SK-N-SH treated with all-trans-retinoic acid at 6 μM for 48 hours (cell line): ENCODE results near the gene MARCHF10.

Experiments used
- ATAC-seq: fragments of 200-7000 bp; cut with Tn5 transposase; 3 replicates; pipeline ENCODE4 v1.9.1; 2020; ENCODE audit warnings: mild to moderate bottlenecking, moderate library complexity
- ARNTL ChIP-seq: fragments of 450-650 bp; formaldehyde crosslinking; IDR thresholded peaks from 2 replicates; pipeline ENCODE4 v1.5.0; 2020; ENCODE audit warnings: low read depth, mild to moderate bottlenecking, moderate library complexity, borderline replicate concordance
- CSDC2 ChIP-seq: fragments of 250-450 bp; sonication (Bioruptor Pico); IDR thresholded peaks from 2 replicates; pipeline ENCODE4 v1.5.0; 2020; ENCODE audit warnings: mild to moderate bottlenecking, moderate library complexity
- ESRRG ChIP-seq: fragments of 250-450 bp; sonication (Bioruptor Pico); IDR thresholded peaks from 2 replicates; pipeline ENCODE4 v1.6.1; 2021; ENCODE audit warnings: mild to moderate bottlenecking
- GLIS3 ChIP-seq: fragments of 250-450 bp; sonication (Bioruptor Pico); IDR thresholded peaks from 2 replicates; pipeline ENCODE4 v1.5.0; 2020; ENCODE audit warnings: mild to moderate bottlenecking, moderate library complexity
- ISL1 ChIP-seq: fragments of 250-450 bp; sonication (Bioruptor Pico); IDR thresholded peaks from 2 replicates; pipeline ENCODE4 v2.1.2; 2022; ENCODE audit warnings: mild to moderate bottlenecking, moderate library complexity
- RARB ChIP-seq: fragments of 250-450 bp; sonication (Bioruptor Pico); IDR thresholded peaks from 2 replicates; pipeline ENCODE4 v1.8.0; 2021; ENCODE audit warnings: mild to moderate bottlenecking, moderate library complexity
- SNAI2 ChIP-seq: fragments of 250-450 bp; sonication (Bioruptor Pico); IDR thresholded peaks from 2 replicates; pipeline ENCODE4 v1.5.0; 2020; ENCODE audit warnings: mild to moderate bottlenecking, moderate library complexity
- TCF4 ChIP-seq: fragments of 250-450 bp; sonication (Bioruptor Pico); IDR thresholded peaks from 2 replicates; pipeline ENCODE4 v1.8.0; 2021; ENCODE audit warnings: mild to moderate bottlenecking, moderate library complexity, borderline replicate concordance
- TOX ChIP-seq: fragments of 250-450 bp; sonication (Bioruptor Pico); IDR thresholded peaks from 2 replicates; pipeline ENCODE4 v1.8.0; 2021; ENCODE audit warnings: mild to moderate bottlenecking, moderate library complexity, borderline replicate concordance
- ZC3H10 ChIP-seq: fragments of 250-450 bp; sonication (Bioruptor Pico); IDR thresholded peaks from 2 replicates; pipeline ENCODE4 v1.5.1; 2021; ENCODE audit warnings: mild to moderate bottlenecking, moderate library complexity
- ZFP3 ChIP-seq: fragments of 250-450 bp; sonication (Bioruptor Pico); IDR thresholded peaks from 2 replicates; pipeline ENCODE4 v1.5.0; 2020; ENCODE audit warnings: mild to moderate bottlenecking, moderate library complexity
- ZFP30 ChIP-seq: fragments of 450-650 bp; formaldehyde crosslinking; IDR thresholded peaks from 2 replicates; pipeline ENCODE4 v1.5.0; 2022; ENCODE audit warnings: mild to moderate bottlenecking, moderate library complexity
- ZNF565 ChIP-seq: fragments of 450-650 bp; formaldehyde crosslinking; conservative IDR thresholded peaks from 2 replicates; pipeline ENCODE4 v1.5.0; 2020; ENCODE audit warnings: low read depth, mild to moderate bottlenecking, moderate library complexity
- ZNF70 ChIP-seq: fragments of 450-650 bp; formaldehyde crosslinking; IDR thresholded peaks from 2 replicates; pipeline ENCODE4 v1.5.0; 2020; ENCODE audit warnings: mild to moderate bottlenecking, moderate library complexity
- ZNF8 ChIP-seq: fragments of 450-650 bp; formaldehyde crosslinking; IDR thresholded peaks from 2 replicates; pipeline ENCODE4 v1.5.0; 2020; ENCODE audit warnings: mild to moderate bottlenecking, moderate library complexity
- TF ChIP-seq, protein P1 (sequence below): fragments of 250-450 bp; sonication (Bioruptor Pico); IDR thresholded peaks from 2 replicates; pipeline ENCODE4 v1.5.1; 2021; ENCODE audit warnings: mild to moderate bottlenecking, moderate library complexity
- TF ChIP-seq, protein P2 (sequence below): fragments of 250-450 bp; sonication (Bioruptor Pico); IDR thresholded peaks from 2 replicates; pipeline ENCODE4 v1.5.0; 2020; ENCODE audit warnings: mild to moderate bottlenecking, moderate library complexity
- TF ChIP-seq, protein P3 (sequence below): fragments of 250-450 bp; sonication (Bioruptor Pico); IDR thresholded peaks from 2 replicates; pipeline ENCODE4 v1.5.1; 2020; ENCODE audit warnings: low read depth, mild to moderate bottlenecking, moderate library complexity
- TF ChIP-seq, protein P4 (sequence below): fragments of 250-450 bp; sonication (Bioruptor Pico); IDR thresholded peaks from 2 replicates; pipeline ENCODE4 v1.8.0; 2021; ENCODE audit warnings: low read depth, mild to moderate bottlenecking, moderate library complexity, borderline replicate concordance
- TF ChIP-seq, protein P5 (sequence below): fragments of 250-450 bp; sonication (Bioruptor Pico); IDR thresholded peaks from 2 replicates; pipeline ENCODE4 v1.8.0; 2020; ENCODE audit warnings: mild to moderate bottlenecking, moderate library complexity, borderline replicate concordance

The MARCHF10 gene

DNA sequence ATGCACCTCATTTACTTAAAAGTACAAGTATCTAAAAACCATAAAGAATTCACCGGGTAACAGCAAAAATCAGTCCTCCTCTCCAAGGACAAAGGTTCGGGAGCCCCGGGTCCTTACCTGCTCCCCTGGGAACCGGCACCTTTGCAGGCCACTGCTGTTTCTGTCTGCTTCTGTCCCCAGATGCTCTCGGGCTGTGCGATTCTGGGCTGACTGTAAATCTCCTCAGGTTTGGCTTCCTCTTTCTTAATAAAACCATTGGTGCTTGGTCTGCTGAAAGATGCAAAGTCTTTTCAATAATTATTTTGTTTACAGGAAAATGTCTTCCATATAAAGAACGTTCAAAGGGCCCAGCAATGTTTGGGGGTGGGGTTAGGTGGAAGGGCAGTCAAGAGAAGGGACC lies 63.9 kb downstream of the MARCHF10 start:
- TF ChIP-seq CSDC2 (CRISPR knock-in tag) (no peak), ZC3H10 (CRISPR knock-in tag) (no peak), ZNF70 (CRISPR knock-in tag) (no peak), ZNF565 (CRISPR knock-in tag) (no peak), ISL1 (CRISPR knock-in tag) (no peak), TOX (CRISPR knock-in tag) (no peak), ZNF8 (CRISPR knock-in tag) (no peak), ZFP3 (CRISPR knock-in tag) (no peak), ZFP30 (CRISPR knock-in tag) (no peak), SNAI2 (CRISPR knock-in tag) (no peak), ARNTL (CRISPR knock-in tag) (no peak), ESRRG (no peak), TCF4 (CRISPR knock-in tag) (no peak), RARB (CRISPR knock-in tag) (no peak)
- TF ChIP-seq, protein P1, sequence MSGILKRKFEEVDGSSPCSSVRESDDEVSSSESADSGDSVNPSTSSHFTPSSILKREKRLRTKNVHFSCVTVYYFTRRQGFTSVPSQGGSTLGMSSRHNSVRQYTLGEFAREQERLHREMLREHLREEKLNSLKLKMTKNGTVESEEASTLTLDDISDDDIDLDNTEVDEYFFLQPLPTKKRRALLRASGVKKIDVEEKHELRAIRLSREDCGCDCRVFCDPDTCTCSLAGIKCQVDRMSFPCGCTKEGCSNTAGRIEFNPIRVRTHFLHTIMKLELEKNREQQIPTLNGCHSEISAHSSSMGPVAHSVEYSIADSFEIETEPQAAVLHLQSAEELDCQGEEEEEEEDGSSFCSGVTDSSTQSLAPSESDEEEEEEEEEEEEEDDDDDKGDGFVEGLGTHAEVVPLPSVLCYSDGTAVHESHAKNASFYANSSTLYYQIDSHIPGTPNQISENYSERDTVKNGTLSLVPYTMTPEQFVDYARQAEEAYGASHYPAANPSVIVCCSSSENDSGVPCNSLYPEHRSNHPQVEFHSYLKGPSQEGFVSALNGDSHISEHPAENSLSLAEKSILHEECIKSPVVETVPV, result no peak
- TF ChIP-seq, protein P2, sequence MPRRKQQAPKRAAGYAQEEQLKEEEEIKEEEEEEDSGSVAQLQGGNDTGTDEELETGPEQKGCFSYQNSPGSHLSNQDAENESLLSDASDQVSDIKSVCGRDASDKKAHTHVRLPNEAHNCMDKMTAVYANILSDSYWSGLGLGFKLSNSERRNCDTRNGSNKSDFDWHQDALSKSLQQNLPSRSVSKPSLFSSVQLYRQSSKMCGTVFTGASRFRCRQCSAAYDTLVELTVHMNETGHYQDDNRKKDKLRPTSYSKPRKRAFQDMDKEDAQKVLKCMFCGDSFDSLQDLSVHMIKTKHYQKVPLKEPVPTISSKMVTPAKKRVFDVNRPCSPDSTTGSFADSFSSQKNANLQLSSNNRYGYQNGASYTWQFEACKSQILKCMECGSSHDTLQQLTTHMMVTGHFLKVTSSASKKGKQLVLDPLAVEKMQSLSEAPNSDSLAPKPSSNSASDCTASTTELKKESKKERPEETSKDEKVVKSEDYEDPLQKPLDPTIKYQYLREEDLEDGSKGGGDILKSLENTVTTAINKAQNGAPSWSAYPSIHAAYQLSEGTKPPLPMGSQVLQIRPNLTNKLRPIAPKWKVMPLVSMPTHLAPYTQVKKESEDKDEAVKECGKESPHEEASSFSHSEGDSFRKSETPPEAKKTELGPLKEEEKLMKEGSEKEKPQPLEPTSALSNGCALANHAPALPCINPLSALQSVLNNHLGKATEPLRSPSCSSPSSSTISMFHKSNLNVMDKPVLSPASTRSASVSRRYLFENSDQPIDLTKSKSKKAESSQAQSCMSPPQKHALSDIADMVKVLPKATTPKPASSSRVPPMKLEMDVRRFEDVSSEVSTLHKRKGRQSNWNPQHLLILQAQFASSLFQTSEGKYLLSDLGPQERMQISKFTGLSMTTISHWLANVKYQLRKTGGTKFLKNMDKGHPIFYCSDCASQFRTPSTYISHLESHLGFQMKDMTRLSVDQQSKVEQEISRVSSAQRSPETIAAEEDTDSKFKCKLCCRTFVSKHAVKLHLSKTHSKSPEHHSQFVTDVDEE, result no peak
- TF ChIP-seq, protein P3, sequence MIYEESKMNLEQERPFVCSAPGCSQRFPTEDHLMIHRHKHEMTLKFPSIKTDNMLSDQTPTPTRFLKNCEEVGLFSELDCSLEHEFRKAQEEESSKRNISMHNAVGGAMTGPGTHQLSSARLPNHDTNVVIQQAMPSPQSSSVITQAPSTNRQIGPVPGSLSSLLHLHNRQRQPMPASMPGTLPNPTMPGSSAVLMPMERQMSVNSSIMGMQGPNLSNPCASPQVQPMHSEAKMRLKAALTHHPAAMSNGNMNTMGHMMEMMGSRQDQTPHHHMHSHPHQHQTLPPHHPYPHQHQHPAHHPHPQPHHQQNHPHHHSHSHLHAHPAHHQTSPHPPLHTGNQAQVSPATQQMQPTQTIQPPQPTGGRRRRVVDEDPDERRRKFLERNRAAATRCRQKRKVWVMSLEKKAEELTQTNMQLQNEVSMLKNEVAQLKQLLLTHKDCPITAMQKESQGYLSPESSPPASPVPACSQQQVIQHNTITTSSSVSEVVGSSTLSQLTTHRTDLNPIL (CRISPR knock-in tag), result no peak
- TF ChIP-seq, protein P4, sequence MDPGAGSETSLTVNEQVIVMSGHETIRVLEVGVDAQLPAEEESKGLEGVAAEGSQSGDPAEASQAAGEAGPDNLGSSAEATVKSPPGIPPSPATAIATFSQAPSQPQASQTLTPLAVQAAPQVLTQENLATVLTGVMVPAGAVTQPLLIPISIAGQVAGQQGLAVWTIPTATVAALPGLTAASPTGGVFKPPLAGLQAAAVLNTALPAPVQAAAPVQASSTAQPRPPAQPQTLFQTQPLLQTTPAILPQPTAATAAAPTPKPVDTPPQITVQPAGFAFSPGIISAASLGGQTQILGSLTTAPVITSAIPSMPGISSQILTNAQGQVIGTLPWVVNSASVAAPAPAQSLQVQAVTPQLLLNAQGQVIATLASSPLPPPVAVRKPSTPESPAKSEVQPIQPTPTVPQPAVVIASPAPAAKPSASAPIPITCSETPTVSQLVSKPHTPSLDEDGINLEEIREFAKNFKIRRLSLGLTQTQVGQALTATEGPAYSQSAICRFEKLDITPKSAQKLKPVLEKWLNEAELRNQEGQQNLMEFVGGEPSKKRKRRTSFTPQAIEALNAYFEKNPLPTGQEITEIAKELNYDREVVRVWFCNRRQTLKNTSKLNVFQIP (CRISPR knock-in tag), result no peak
- TF ChIP-seq, all 23 proteins: peak for 0

DNA sequence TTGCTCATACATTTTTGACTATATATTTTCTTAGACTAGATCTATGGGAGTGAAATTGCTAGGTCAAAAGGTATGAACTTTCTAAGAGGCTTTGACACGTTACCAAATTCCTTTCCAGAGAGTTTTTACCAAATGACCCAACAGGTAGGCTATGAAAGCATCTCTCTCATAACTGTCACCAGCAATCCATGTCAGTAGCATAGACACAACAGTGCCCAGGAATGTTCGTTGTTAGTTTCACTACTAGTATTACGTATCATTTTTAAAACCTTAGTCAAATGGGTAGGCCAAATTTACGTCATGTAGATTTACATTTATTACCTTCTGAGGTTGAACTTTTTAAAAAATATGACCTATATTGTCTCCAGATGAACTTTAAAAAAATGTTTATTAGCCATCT lies 66.8 kb downstream of the MARCHF10 start:
- ATAC-seq, result no peak

More for the DNA sequence above, 63.9 kb downstream of the MARCHF10 start:
- ATAC-seq, result no peak

More for the DNA sequence above, 66.8 kb downstream of the MARCHF10 start:
- TF ChIP-seq, protein P2, result no peak
- TF ChIP-seq, protein P5, sequence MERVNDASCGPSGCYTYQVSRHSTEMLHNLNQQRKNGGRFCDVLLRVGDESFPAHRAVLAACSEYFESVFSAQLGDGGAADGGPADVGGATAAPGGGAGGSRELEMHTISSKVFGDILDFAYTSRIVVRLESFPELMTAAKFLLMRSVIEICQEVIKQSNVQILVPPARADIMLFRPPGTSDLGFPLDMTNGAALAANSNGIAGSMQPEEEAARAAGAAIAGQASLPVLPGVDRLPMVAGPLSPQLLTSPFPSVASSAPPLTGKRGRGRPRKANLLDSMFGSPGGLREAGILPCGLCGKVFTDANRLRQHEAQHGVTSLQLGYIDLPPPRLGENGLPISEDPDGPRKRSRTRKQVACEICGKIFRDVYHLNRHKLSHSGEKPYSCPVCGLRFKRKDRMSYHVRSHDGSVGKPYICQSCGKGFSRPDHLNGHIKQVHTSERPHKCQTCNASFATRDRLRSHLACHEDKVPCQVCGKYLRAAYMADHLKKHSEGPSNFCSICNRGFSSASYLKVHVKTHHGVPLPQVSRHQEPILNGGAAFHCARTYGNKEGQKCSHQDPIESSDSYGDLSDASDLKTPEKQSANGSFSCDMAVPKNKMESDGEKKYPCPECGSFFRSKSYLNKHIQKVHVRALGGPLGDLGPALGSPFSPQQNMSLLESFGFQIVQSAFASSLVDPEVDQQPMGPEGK (CRISPR knock-in tag), result no peak
- TF ChIP-seq ZFP3 (CRISPR knock-in tag), result no peak
- no peak for TF ChIP-seq ZNF565 (CRISPR knock-in tag)
- no peak for TF ChIP-seq GLIS3 (CRISPR knock-in tag)
- TF ChIP-seq CSDC2 (CRISPR knock-in tag), result no peak
- TF ChIP-seq, protein P3 (CRISPR knock-in tag), result no peak
- no peak for TF ChIP-seq ZNF8 (CRISPR knock-in tag)
